Astrocyte of the spinal cord (primary cell): ENCODE measurements around the gene GRM7.
A peak's percentile ranks its signal among the peaks of the same experiment; 100 is the strongest.

Experiments
- DNase-seq: peaks from one replicate; pipeline ENCODE4 v3.0.0; 2011; ENCODE audit warnings: low read depth, low spot score
- H3K4me3 ChIP-seq: 2 replicates; pipeline ENCODE4 v1.5.1; 2011; ENCODE audit warnings: low read depth, mild to moderate bottlenecking, low read length, moderate library complexity
- in situ Hi-C: cut with HindIII; loops from 2 replicates; pipeline ENCODE4 v1.10.0; 2017; ENCODE audit warnings: low sequenced_read_pairs
- TF ChIP-seq, protein P1 (sequence below): IDR thresholded peaks from 2 replicates; pipeline ENCODE4 v1.5.1; 2012; ENCODE audit warnings: low read depth, mild to moderate bottlenecking, low read length, inconsistent platforms

GRM7 gene

DNA sequence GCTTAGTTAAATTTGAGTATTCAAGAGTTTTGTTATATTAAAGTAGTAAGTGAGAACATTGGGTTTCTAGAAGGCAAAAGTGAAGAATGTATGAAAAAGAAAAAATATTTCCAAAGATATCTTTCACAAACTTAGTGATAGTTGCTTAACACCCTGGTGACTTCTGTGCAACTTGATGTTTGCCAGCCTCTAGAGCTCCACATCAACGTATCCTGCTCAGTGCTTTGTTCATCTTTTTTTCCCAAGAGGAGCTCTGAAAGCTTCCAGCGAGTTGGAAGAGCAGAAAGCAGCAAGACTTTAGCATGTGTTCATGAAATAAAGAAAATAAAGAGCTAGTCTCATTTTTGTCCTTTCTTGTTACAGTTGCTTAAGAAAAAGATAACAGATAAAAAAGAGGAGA is 225.5 kb downstream of the GRM7 start:
- no peak for DNase-seq
- H3K4me3 ChIP-seq: no peak overlapping the region
- TF ChIP-seq, protein P1, sequence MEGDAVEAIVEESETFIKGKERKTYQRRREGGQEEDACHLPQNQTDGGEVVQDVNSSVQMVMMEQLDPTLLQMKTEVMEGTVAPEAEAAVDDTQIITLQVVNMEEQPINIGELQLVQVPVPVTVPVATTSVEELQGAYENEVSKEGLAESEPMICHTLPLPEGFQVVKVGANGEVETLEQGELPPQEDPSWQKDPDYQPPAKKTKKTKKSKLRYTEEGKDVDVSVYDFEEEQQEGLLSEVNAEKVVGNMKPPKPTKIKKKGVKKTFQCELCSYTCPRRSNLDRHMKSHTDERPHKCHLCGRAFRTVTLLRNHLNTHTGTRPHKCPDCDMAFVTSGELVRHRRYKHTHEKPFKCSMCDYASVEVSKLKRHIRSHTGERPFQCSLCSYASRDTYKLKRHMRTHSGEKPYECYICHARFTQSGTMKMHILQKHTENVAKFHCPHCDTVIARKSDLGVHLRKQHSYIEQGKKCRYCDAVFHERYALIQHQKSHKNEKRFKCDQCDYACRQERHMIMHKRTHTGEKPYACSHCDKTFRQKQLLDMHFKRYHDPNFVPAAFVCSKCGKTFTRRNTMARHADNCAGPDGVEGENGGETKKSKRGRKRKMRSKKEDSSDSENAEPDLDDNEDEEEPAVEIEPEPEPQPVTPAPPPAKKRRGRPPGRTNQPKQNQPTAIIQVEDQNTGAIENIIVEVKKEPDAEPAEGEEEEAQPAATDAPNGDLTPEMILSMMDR: no peak
- in situ Hi-C loops: no loop called here

DNA sequence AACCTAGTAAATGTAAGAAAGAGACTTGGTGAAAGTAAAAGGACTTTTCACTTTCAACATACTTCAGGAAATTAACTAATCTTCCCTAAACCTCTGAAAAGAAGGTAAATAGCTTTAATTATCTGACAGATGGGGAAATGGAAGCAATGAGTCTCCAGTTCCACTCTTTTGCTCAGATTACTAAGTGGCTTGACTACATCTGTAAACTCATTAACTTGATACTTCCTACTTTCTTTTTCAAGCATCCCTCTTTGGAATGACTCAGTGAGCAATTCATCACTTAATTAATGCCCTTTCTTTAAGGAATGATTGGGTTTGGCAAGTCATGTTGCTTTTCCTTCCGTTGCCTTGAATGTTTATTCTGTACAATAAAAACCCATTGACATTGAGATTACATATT is 234.2 kb downstream of the GRM7 start:
- H3K4me3 ChIP-seq: no peak overlapping the region
- in situ Hi-C loops: no loop called here
- DNase-seq: peak; percentile 32
- TF ChIP-seq, protein P1: no peak

DNA sequence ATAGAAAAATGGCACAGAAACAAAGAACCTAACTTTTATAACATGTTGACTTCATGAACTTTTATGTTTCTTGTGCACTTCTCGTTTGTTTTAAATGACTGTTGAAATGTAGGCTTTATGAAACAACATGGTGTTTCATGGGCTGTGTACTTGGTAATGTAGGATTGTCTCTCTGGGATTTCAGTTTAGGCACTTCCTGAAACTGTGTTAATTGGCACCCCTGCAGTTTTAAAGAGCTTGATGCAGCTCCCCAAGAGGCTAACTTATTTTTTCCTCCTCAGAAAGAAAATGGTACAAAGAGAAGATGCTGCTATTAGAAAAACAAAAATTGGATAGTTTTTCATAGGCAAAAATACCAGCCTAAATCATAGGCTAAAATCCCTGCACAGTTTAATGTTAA is 239.2 kb downstream of the GRM7 start:
- no peak overlapping the region for H3K4me3 ChIP-seq
- in situ Hi-C loops: no loop called here
- TF ChIP-seq, protein P1: no peak
- no peak for DNase-seq

DNA sequence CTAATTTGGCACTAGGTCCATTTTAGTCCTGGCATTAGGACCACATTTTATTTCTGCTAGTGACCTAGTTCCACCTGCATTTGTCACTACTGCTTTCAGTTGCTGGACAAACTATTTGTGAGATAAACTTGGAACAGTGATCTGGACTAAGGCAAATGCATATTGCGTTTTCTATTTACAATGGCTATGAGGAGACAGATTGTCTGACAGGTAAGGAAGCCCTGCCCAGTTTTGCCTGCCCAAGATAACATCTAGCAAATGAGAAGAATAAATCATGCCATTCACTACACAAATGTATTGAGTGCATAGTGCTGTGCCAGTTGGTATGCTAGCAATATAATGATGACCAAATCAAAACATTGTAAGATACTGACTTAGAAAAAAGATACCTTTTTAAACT is 245.7 kb downstream of the GRM7 start:
- H3K4me3 ChIP-seq: no peak overlapping the region
- TF ChIP-seq, protein P1: no peak
- in situ Hi-C loops: no loop called here
- DNase-seq: no peak

DNA sequence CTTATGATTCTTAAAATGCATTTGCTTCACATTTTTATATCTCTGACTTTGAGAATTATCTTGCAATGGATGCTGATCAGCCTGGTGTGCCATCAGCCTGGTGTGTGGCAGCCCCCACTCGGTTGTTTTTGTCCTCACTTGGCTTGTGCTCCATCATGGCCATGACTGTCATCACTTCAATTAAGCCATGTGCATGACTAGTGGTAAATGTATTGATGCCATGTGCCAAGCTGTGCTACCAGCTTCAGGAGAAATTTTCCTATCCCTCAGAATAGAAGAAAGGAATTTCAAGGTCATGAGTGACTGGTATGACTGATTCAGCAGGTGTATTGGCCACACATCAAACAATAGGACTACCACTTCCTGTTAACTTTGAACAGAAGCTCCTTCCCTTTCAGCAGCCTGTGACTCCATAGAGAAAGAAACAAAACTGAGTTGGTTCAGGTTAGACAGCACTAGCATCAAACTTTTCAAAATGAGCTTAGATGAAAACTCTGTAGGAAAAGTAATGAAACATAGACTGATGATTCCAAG is 251.7 kb downstream of the GRM7 start:
- no peak for DNase-seq
- in situ Hi-C loops: no loop called here
- TF ChIP-seq, protein P1: no peak
- H3K4me3 ChIP-seq: no peak overlapping the region

DNA sequence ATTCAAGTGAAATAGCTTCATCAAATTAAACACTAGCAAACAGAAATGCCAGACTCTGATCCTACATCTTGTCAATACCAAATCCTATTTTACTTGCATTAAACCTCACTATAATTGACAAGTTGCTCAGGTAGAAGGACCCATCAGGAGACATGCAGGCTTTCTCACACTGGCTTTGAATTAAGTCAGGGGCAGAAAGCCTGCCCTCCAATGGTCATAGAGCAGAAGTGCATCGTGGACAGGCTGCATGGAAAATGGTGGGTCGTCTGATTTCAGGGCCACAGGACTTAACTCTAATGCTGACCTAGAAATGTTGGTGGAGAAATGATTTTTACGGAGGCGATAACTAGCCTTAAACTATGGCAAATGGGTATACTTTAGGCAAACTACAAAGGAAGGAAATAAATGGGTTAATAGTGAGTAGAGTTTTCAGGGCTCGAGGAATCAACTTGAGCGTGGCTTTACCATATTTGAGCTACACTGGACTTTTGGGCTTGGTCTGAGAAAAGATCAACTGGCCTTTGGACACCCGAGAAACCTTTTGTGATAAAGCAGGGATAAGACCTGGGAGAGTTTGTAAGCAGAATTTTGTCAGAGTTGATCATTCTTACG is 283.9 kb downstream of the GRM7 start:
- TF ChIP-seq, protein P1: peak; percentile 63
- no peak for DNase-seq
- in situ Hi-C loops: no loop called here
- no peak overlapping the region for H3K4me3 ChIP-seq
